HCT116 (cell line): ENCODE data around the gene ZNF546. TPM values are rescaled to one million over a fixed set of nuclear protein-coding genes. Genes with fewer than 3 reads are reported as not detected.

Source experiments
- ATAC-seq: fragments of 200-7000 bp; cut with Tn5 transposase; 2 replicates; pipeline ENCODE4 v1.9.1; 2020; ENCODE audit warnings: mild to moderate bottlenecking, moderate library complexity
- BruUV-seq: library from RNA; stranded (reverse); fragments of 400-500 nt; replicated peaks from 2 replicates; lab custom pipeline; 2021; lab: Mats Ljungman, UMichigan
- CTCF ChIA-PET: fragments of 300-600 bp; sonication (Branson Sonifier 250); formaldehyde crosslinking; loops from one replicate; lab custom pipeline; 2021; ENCODE audit warnings: antibody characterized with exemption; lab: Charles Lee
- POLR2A ChIA-PET: fragments of 300-600, 350-600 bp; sonication (Branson Sonifier 250); formaldehyde crosslinking; loops from one replicate; lab custom pipeline; 2021; ENCODE audit warnings: antibody characterized with exemption; lab: Charles Lee
- RAD21 ChIA-PET, 2 experiments: fragments of 300-600 bp; sonication (Branson Sonifier 250); formaldehyde crosslinking; loops; one replicate each; lab custom pipeline; 2023; ENCODE audit warnings: low total read pairs in 2 of 2; ENCODE audit not compliant: uncharacterized antibody in 2 of 2, unreplicated experiment in 2 of 2, low non-redundant PET in 1 of 2; lab: Charles Lee
- DNase-seq: peaks from one replicate; pipeline ENCODE4 v3.0.0-alpha.2; 2010; ENCODE audit warnings: low read depth, low spot score
- H2AFZ ChIP-seq: fragments of 200-600 bp; shearing (Covaris generic), sonication (generic); 2 replicates; pipeline ENCODE4 v1.6.1; 2017; ENCODE audit warnings: low read depth, mixed run types, mixed read lengths, antibody characterized with exemption, low read length; ENCODE audit not compliant: poor library complexity, severe bottlenecking
- H3K27ac ChIP-seq: 2 replicates; pipeline ENCODE4 v1.5.1; 2012; ENCODE audit warnings: low read depth, low read length
- H3K27me3 ChIP-seq: fragments of 200-600 bp; sonication (generic); 2 replicates; pipeline ENCODE4 v1.6.1; 2016; ENCODE audit warnings: mixed run types, low read length, mixed read lengths; ENCODE audit not compliant: insufficient read depth
- H3K36me3 ChIP-seq, 2 experiments: fragments of 200-500 bp in 1 of 2; fragments of 200-600 bp in 1 of 2; sonication (Bioruptor generic) in 1 of 2; sonication (generic) in 1 of 2; 2 replicates each; pipeline versions ENCODE4 v1.5.1 to v1.6.1; 2014 to 2016; ENCODE audit warnings: low read length in 2 of 2, inconsistent platforms in 1 of 2, mixed read lengths in 1 of 2, mixed run types in 1 of 2; ENCODE audit not compliant: insufficient read depth in 2 of 2, control insufficient read depth in 1 of 2
- H3K4me1 ChIP-seq, 2 experiments: fragments of 200-600 bp in 1 of 2; sonication (generic) in 1 of 2; 2 replicates each; pipeline versions ENCODE4 v1.5.1 to v1.6.1; 2012 to 2017; ENCODE audit warnings: low read length in 2 of 2, inconsistent platforms in 1 of 2, mild to moderate bottlenecking in 1 of 2, mixed read lengths in 1 of 2, mixed run types in 1 of 2, moderate library complexity in 1 of 2; ENCODE audit not compliant: insufficient read depth in 2 of 2, control insufficient read depth in 1 of 2
- H3K4me2 ChIP-seq: fragments of 200-600 bp; sonication (generic); 2 replicates; pipeline ENCODE4 v1.6.1; 2017; ENCODE audit warnings: mixed run types, low read length, mixed read lengths
- H3K4me3 ChIP-seq, 2 experiments: fragments of 200-600 bp in 1 of 2; sonication (generic) in 1 of 2; replicated peaks in 1 of 2; 2 replicates each; pipeline ENCODE4 v1.5.1; 2011 to 2016; ENCODE audit warnings: low read length in 2 of 2, control low read depth in 1 of 2, low read depth in 1 of 2, mild to moderate bottlenecking in 1 of 2, mixed read lengths in 1 of 2, mixed run types in 1 of 2
- H3K79me2 ChIP-seq: fragments of 200-600 bp; sonication (generic); 2 replicates; pipeline ENCODE4 v1.6.1; 2017; ENCODE audit warnings: mild to moderate bottlenecking, mixed run types, low read length, moderate library complexity, mixed read lengths; ENCODE audit not compliant: insufficient read depth
- H3K9ac ChIP-seq: fragments of 200-600 bp; sonication (generic); 2 replicates; pipeline ENCODE4 v1.6.1; 2016; ENCODE audit warnings: low read length, mixed read lengths
- H3K9me2 ChIP-seq: fragments of 200-600 bp; sonication (generic), shearing (Covaris generic); 2 replicates; pipeline ENCODE4 v1.6.1; 2017; ENCODE audit warnings: mixed run types, mild to moderate bottlenecking, moderate library complexity; ENCODE audit not compliant: insufficient read depth
- H3K9me3 ChIP-seq, 2 experiments: fragments of 200-500 bp in 1 of 2; fragments of 200-600 bp in 1 of 2; sonication (Bioruptor generic) in 1 of 2; sonication (generic) in 1 of 2; 2 replicates each; pipeline ENCODE4 v1.6.1; 2014 to 2017; ENCODE audit warnings: low read length in 2 of 2, mixed read lengths in 2 of 2, inconsistent platforms in 1 of 2, low read depth in 1 of 2, mild to moderate bottlenecking in 1 of 2, mixed run types in 1 of 2, moderate library complexity in 1 of 2; ENCODE audit not compliant: control insufficient read depth in 1 of 2, insufficient read depth in 1 of 2
- H4K20me1 ChIP-seq: fragments of 200-600 bp; sonication (generic), shearing (Covaris generic); 2 replicates; pipeline ENCODE4 v1.6.1; 2017; ENCODE audit warnings: mixed run types, mild to moderate bottlenecking, moderate library complexity; ENCODE audit not compliant: insufficient read depth
- CBX3 ChIP-seq: IDR thresholded peaks from 2 replicates; pipeline ENCODE4 v1.6.1; 2012; ENCODE audit warnings: low read depth
- EZH2phosphoT487 ChIP-seq: fragments of 200-600 bp; IDR thresholded peaks from 2 replicates; pipeline ENCODE4 v1.6.1; 2018; ENCODE audit warnings: antibody characterized with exemption, borderline replicate concordance
- FOSL1 ChIP-seq: IDR thresholded peaks from 2 replicates; pipeline ENCODE4 v1.6.1; 2012; ENCODE audit warnings: low read depth
- JUND ChIP-seq: IDR thresholded peaks from 2 replicates; pipeline ENCODE4 v1.6.1; 2012
- POLR2AphosphoS5 ChIP-seq: IDR thresholded peaks from 2 replicates; pipeline ENCODE4 v1.6.1; 2011; ENCODE audit warnings: mild to moderate bottlenecking, low read depth, low read length, moderate library complexity
- SP1 ChIP-seq: IDR thresholded peaks from 2 replicates; pipeline ENCODE4 v1.6.1; 2012; ENCODE audit warnings: low read depth
- SRF ChIP-seq: IDR thresholded peaks from 2 replicates; pipeline ENCODE4 v1.6.1; 2012; ENCODE audit warnings: low read depth
- TCF7L2 ChIP-seq: IDR thresholded peaks from 2 replicates; pipeline ENCODE4 v1.7.0; 2011; ENCODE audit warnings: borderline replicate concordance, inconsistent platforms; ENCODE audit not compliant: insufficient read depth, insufficient read length; ENCODE audit errors: extremely low read depth
- ZFX ChIP-seq: fragments of 450-650 bp; IDR thresholded peaks from 2 replicates; pipeline ENCODE4 v1.6.1; 2017
- ZNF274 ChIP-seq: fragments of 200-500 bp; sonication (Bioruptor generic); IDR thresholded peaks from 2 replicates; pipeline ENCODE4 v1.6.1; 2014; ENCODE audit warnings: mild to moderate bottlenecking, low read depth, low read length, inconsistent platforms
- intact Hi-C: fragments of 100-400 bp; cut with micrococcal nuclease; formaldehyde crosslinking; loops from 2 replicates; pipeline ENCODE4 v1.10.0; 2022
- total RNA-seq: library from RNA; stranded (reverse); gene quantifications from one replicate; pipeline ENCODE4 v1.2.1, GENCODE V29; 2021; ENCODE audit not compliant: unreplicated experiment
- TF ChIP-seq, protein P1 (sequence below): IDR thresholded peaks from 2 replicates; pipeline ENCODE4 v1.6.1; 2012; ENCODE audit warnings: low read depth
- TF ChIP-seq, protein P2 (sequence below): IDR thresholded peaks from 2 replicates; pipeline ENCODE4 v1.6.1; 2011; ENCODE audit warnings: mild to moderate bottlenecking, low read length, moderate library complexity; ENCODE audit not compliant: insufficient replicate concordance; ENCODE audit errors: extremely low read depth
- TF ChIP-seq, protein P3 (sequence below): IDR thresholded peaks from 2 replicates; pipeline ENCODE4 v1.6.1; 2012

Gene ZNF546
- total RNA-seq, 1 experiment from 2014 or later, result 0.64 TPM

DNA sequence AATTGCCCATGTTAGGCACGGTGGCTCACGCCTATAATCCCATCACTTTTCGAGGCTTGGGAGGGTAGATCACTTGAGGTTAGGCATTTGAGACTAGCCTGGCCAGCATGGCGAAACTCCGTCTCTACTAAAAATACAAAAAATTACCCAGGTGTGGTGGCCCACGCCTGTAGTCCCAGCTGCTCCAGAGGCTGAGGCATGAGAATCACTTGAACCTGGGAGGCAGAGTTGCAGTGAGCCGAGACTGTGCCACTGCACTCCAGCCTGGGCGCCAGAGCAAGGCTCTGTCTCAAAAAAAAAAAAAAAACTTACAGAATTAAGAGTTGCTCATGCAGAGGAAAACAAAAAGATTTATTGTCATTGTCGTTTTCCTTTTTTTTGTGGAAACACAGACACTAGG, 29.3 kb upstream of the ZNF546 start (continued):
- TF ChIP-seq, protein P1, sequence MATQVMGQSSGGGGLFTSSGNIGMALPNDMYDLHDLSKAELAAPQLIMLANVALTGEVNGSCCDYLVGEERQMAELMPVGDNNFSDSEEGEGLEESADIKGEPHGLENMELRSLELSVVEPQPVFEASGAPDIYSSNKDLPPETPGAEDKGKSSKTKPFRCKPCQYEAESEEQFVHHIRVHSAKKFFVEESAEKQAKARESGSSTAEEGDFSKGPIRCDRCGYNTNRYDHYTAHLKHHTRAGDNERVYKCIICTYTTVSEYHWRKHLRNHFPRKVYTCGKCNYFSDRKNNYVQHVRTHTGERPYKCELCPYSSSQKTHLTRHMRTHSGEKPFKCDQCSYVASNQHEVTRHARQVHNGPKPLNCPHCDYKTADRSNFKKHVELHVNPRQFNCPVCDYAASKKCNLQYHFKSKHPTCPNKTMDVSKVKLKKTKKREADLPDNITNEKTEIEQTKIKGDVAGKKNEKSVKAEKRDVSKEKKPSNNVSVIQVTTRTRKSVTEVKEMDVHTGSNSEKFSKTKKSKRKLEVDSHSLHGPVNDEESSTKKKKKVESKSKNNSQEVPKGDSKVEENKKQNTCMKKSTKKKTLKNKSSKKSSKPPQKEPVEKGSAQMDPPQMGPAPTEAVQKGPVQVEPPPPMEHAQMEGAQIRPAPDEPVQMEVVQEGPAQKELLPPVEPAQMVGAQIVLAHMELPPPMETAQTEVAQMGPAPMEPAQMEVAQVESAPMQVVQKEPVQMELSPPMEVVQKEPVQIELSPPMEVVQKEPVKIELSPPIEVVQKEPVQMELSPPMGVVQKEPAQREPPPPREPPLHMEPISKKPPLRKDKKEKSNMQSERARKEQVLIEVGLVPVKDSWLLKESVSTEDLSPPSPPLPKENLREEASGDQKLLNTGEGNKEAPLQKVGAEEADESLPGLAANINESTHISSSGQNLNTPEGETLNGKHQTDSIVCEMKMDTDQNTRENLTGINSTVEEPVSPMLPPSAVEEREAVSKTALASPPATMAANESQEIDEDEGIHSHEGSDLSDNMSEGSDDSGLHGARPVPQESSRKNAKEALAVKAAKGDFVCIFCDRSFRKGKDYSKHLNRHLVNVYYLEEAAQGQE, result no peak
- TF ChIP-seq SRF, result no peak

DNA sequence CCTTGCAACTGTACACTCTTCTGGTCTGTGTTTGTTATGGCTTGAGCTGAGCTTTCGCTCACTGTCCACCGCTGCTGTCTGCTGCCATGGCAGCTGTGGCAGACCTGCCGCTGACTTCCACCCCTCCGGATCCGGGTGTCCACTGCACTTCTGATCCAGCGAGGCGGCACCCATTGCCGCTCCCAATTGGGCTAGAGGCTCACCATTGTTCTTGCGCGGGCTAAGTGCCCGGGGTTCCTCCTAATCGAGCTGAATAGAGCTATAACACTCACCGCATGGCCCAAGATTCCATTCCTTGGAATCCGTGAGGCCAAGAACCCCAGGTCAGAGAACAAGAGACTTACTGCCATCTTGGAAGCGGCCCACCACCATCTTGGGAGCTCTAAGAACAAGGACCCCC, 28.1 kb upstream of the ZNF546 start:
- ChIA-PET POLR2A (no interaction called here), RAD21 (no interaction called here), CTCF (no interaction called here)
- H3K36me3 ChIP-seq, result peaks cover 13 to 14% of the 10 kb centered on the region in 2 experiments; a peak in 3 of 4 replicates
- H3K9ac ChIP-seq, result no peak overlapping the region
- TF ChIP-seq, protein P2, sequence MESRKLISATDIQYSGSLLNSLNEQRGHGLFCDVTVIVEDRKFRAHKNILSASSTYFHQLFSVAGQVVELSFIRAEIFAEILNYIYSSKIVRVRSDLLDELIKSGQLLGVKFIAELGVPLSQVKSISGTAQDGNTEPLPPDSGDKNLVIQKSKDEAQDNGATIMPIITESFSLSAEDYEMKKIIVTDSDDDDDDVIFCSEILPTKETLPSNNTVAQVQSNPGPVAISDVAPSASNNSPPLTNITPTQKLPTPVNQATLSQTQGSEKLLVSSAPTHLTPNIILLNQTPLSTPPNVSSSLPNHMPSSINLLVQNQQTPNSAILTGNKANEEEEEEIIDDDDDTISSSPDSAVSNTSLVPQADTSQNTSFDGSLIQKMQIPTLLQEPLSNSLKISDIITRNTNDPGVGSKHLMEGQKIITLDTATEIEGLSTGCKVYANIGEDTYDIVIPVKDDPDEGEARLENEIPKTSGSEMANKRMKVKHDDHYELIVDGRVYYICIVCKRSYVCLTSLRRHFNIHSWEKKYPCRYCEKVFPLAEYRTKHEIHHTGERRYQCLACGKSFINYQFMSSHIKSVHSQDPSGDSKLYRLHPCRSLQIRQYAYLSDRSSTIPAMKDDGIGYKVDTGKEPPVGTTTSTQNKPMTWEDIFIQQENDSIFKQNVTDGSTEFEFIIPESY, result no peak
- TF ChIP-seq JUND, result no peak
- TF ChIP-seq CBX3, result no peak
- no peak for TF ChIP-seq SP1
- no peak for TF ChIP-seq POLR2AphosphoS5
- no peak for TF ChIP-seq FOSL1
- TF ChIP-seq, protein P3, sequence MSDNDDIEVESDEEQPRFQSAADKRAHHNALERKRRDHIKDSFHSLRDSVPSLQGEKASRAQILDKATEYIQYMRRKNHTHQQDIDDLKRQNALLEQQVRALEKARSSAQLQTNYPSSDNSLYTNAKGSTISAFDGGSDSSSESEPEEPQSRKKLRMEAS, result no peak
- TF ChIP-seq SRF, result no peak
- no peak for TF ChIP-seq TCF7L2
- TF ChIP-seq ZNF274, result no peak
- no peak for TF ChIP-seq EZH2phosphoT487
- TF ChIP-seq ZFX, result no peak
- no peaks in the 10 kb centered on the region for H3K27me3 ChIP-seq
- no TSS peak for BruUV-seq
- H3K4me3 ChIP-seq, result no peak overlapping the region
- H3K27ac ChIP-seq, result no peak overlapping the region
- H3K9me3 ChIP-seq, result no peaks in the 10 kb centered on the region
- no peak for ATAC-seq
- peak overlapping the region; percentile 99; the same call in 1 of the 2 replicates for H3K4me2 ChIP-seq
- DNase-seq, result no peak
- H2AFZ ChIP-seq, result no peak overlapping the region
- intact Hi-C loops, result no loop called here
- H4K20me1 ChIP-seq, result no peaks in the 10 kb centered on the region
- H3K4me1 ChIP-seq, result peaks cover 6 to 18% of the 10 kb centered on the region in 2 experiments
- no peaks in the 10 kb centered on the region for H3K9me2 ChIP-seq
- H3K79me2 ChIP-seq, result peaks cover 44% of the 10 kb centered on the region
